Aorta (tissue), 5 donors: ENCODE data around the gene SRP19. TPM values are rescaled to one million over a fixed set of nuclear protein-coding genes. Genes with fewer than 3 reads are reported as not detected.
"Not testable (repeated sequence)": the region's sequence is repeated elsewhere in the genome, so short reads cannot be mapped to it uniquely, and the experiment has no call there.

Source experiments
- ATAC-seq: fragments of 200-7000 bp; cut with Tn5 transposase; one replicate; pipeline ENCODE4 v1.9.1; 2022; ENCODE audit warnings: moderate library complexity; ENCODE audit not compliant: low FRiP score
- DNase-seq, 2 donors: peaks; one replicate each; pipeline ENCODE4 v3.0.0-alpha.2; 2020
- H3K27ac ChIP-seq, 2 donors: one replicate each; pipeline ENCODE4 v1.5.1; 2013; ENCODE audit warnings: low read length in 2 of 2, mild to moderate bottlenecking in 2 of 2, moderate library complexity in 2 of 2, control low read depth in 1 of 2, inconsistent platforms in 1 of 2, low read depth in 1 of 2
- H3K27me3 ChIP-seq, 2 donors: one replicate each; pipeline ENCODE4 v1.6.1; 2013; ENCODE audit warnings: control low read depth in 1 of 2, low read length in 1 of 2, mild to moderate bottlenecking in 1 of 2, moderate library complexity in 1 of 2; ENCODE audit not compliant: insufficient read depth in 2 of 2, control insufficient read depth in 1 of 2
- H3K36me3 ChIP-seq, 2 donors: one replicate each; pipeline ENCODE4 v1.6.1; 2013; ENCODE audit warnings: control low read depth in 1 of 2, low read length in 1 of 2, mild to moderate bottlenecking in 1 of 2; ENCODE audit not compliant: insufficient read depth in 2 of 2, control insufficient read depth in 1 of 2
- H3K4me1 ChIP-seq, 2 donors: one replicate each; pipeline ENCODE4 v1.6.1; 2013; ENCODE audit warnings: low read length in 2 of 2, control low read depth in 1 of 2, mild to moderate bottlenecking in 1 of 2, moderate library complexity in 1 of 2; ENCODE audit not compliant: insufficient read depth in 2 of 2, control insufficient read depth in 1 of 2
- H3K4me3 ChIP-seq, 2 donors: one replicate each; pipeline ENCODE4 v1.5.1; 2013; ENCODE audit warnings: low read length in 2 of 2, control low read depth in 1 of 2, mild to moderate bottlenecking in 1 of 2
- H3K9me3 ChIP-seq: one replicate; pipeline ENCODE4 v1.6.1; 2013; ENCODE audit warnings: mild to moderate bottlenecking, low read length; ENCODE audit not compliant: control insufficient read depth
- WGBS, 2 donors: extraction: QIAGEN DNeasy Blood & Tissue Kit; methylation state at CpG; one replicate each; pipeline ENCODE4 v1.1.7; 2013; 5-methylcytosine and 5-hydroxymethylcytosine counted together
- intact Hi-C, 2 donors: fragments of 100-400 bp; cut with DNase I; formaldehyde crosslinking; loops; one replicate each; pipeline versions ENCODE4 v1.14.2 to v1.15.0; 2022
- polyA plus RNA-seq, 2 donors: library from polyadenylated mRNA; stranded (reverse); fragments of 200-250 nt; gene quantifications; one replicate each; pipeline ENCODE4 v1.2.3, GENCODE V29; 2013
- total RNA-seq, 2 donors: library from RNA; stranded (reverse); fragmentation: NEBNext Ultra II Directional; extraction: Animal tissue kit (Norgen Biotek cat#: 25700); gene quantifications; one replicate each; pipeline ENCODE4 v1.2.1, GENCODE V29; 2021
- donor health status: healthy with polysubstance abuse.
- donor health status: Bipolar disorder and iron deficiency.
- donor health status: DM: no; HTN: no; CAD: no.
- donor health status: DM: no; HTN: no; CAD: no.
- donor health status: DM: yes; HTN: yes; CAD: no.

Gene SRP19
- total and polyA plus RNA-seq, 4 donors: 33.4 to 80.5 (median 54.8) TPM

DNA sequence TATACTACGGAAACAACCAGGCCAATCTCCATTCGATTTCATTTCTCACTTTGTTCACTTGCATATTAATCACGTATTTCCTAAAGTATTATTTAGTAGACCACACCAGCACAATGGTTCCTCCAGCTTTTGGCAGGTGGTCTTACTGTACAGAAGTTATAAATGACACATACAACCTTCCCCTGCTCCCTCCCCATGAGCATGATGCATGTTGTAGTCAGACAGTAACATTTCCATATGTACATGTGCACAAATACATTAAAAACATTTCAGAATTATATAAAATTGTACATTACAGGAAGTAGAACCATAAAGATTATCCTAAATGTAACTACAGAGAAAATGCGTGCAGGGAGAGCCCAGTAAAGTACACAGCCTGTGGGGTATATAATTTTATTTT is 17.0 kb downstream of the SRP19 start:
- no peak for DNase-seq
- no peak for ATAC-seq
- Histone ChIP-seq H3K36me3 (peaks cover 3 to 5% of the 10 kb centered on the region in 2 donors), H3K9me3 (no peaks in the 10 kb centered on the region), H3K4me3 (no peak overlapping the region), H3K4me1 (no peaks in the 10 kb centered on the region), H3K27ac (no peak overlapping the region), H3K27me3 (no peaks in the 10 kb centered on the region)
- WGBS, 2 donors: 57 to 89% methylated on average over 4 of the region's 4 CpGs
- intact Hi-C loops: no loop called here

DNA sequence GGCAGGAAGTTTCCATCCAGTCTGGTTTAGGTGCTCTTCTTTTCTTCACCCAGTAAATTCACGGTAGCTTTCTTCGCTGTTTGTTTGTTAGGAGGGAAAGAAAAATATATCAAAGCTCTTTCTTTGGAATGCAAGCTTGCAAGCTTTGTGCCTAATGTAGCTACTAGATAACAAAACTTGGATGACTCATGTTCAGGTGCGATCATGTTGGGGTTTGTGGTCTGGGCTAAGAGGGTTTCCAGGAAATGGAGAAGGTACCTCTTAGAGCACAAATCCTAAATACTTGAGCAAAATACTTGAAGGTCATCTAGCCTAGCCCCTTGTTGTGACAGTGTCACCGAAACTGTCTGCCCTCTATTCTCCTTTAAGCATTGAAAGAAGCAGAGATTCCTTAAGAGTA is 17.7 kb downstream of the SRP19 start:
- Histone ChIP-seq H3K27me3 (no peaks in the 10 kb centered on the region), H3K27ac (no peak overlapping the region), H3K4me1 (no peaks in the 10 kb centered on the region), H3K9me3 (no peaks in the 10 kb centered on the region), H3K4me3 (no peak overlapping the region), H3K36me3 (peaks cover 3 to 5% of the 10 kb centered on the region in 2 donors)
- WGBS, 2 donors: 78 to 81% methylated on average over 4 of the region's 4 CpGs
- ATAC-seq (no peak), DNase-seq (no peak)
- intact Hi-C loops: no loop called here

DNA sequence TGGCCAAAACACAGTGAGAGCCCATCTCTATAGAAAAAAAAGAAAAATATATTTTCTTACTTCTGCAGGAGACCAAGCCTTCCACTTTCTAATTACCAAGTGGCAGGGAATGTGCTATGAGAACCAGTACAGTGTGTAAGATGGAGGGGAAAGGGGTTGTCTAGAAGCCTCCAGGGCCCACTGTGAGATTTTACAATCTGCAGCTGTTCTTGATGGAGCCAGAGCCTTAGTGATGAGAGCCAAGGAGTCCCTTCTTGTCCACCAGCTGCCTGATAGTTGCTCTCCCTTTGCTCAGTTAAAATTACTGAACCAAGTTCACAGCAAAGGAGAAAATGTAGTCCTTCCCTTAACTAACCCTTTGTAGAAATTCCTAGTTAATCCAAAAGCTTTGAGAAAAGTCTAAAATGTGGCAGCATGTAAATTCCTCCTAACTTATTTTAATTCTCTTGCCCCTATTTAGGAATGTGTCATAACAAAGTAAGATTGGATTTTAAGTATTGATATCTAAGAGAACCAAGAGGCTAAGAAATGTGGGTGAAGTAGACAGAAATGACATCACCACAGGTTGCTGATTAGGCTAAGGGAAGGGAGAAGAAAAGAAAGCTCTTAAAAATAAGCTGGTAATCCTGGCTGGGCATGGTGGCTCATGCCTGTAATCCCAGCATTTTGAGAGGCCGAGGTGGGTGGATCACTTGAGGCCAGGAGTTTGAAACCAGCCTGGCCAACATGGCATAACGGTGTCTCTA is 19.3 kb downstream of the SRP19 start:
- 93 to 100% methylated on average over 2 of the region's 2 CpGs for WGBS, 2 donors
- intact Hi-C loops: no loop called here
- DNase-seq (no peak), ATAC-seq (no peak)
- Histone ChIP-seq H3K27me3 (no peaks in the 10 kb centered on the region), H3K36me3 (peaks cover 3 to 10% of the 10 kb centered on the region in 2 donors), H3K9me3 (no peaks in the 10 kb centered on the region), H3K27ac (no peak overlapping the region), H3K4me1 (no peaks in the 10 kb centered on the region), H3K4me3 (no peak overlapping the region)

DNA sequence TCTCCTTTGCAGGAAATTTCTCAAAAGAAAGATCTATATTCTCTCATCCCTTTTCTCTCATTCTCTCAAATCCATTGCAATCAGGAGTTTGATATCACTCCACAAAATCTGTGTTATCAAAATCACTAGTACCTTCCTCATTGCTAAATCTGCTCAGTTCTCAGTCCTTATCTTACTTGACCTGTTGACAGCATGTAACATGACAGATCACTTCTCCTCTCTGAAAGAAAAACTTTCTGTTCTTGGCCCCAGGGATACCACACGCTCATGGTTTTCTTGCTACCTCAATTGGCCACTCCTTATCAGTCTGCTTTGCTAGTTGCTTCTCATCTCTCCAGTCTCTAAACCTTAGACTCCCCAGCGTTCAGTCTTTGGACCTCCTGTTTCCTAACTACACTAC is 22.1 kb downstream of the SRP19 start:
- Histone ChIP-seq H3K27ac (no peak overlapping the region), H3K36me3 (peaks cover 3 to 13% of the 10 kb centered on the region in 2 donors), H3K4me1 (no peaks in the 10 kb centered on the region), H3K9me3 (no peaks in the 10 kb centered on the region), H3K4me3 (no peak overlapping the region), H3K27me3 (no peaks in the 10 kb centered on the region)
- WGBS, 2 donors: 54 to 60% methylated on average over 2 of the region's 2 CpGs
- intact Hi-C loops: no loop called here
- DNase-seq: no peak
- ATAC-seq: no peak

DNA sequence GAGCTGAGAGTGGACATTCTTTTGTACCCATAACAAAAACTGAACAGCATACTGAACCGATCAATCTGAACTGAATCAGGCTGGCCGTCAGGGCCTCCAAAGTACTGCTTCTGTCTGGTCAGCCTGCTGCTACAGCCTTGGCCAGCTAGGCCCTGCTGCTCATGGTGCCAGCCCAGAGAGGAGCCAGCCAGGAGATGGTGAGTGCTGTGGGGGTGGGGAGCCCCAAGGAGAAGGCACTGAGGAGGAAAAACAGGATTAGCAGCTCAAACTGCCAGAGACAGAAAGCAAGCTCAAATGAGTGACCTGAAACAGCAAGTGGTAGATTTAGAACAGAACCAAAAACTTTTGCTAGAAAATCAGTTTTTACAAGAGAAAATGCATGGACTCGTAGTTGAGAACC is 23.9 kb downstream of the SRP19 start:
- intact Hi-C loops: no loop called here
- DNase-seq (no peak), ATAC-seq (no peak)
- Histone ChIP-seq H3K4me1 (no peaks in the 10 kb centered on the region), H3K27me3 (no peaks in the 10 kb centered on the region), H3K36me3 (peaks cover 0 to 13% of the 10 kb centered on the region in 2 donors), H3K4me3 (no peak overlapping the region), H3K27ac (no peak overlapping the region), H3K9me3 (no peaks in the 10 kb centered on the region)
- 48 to 54% methylated on average over 3 of the region's 3 CpGs for WGBS, 2 donors

DNA sequence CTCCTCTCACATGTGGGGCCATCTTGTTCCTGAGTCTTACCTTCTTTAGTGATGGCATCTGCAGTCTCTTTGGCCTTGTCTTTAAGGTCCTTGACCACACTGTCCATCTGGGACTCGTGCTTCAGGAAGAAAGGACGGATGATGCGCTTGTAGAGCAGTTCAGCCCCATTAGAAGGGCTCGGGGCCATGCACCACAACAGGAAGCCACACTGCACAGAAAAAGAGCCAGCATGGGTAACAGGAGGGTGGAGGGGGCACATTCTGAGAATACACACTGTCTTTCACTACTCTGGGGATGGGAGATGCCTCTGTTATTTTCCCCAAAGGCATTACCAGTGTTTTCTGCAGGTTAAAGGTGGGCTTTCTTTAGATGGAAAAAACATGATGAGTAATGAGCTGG is 25.9 kb downstream of the SRP19 start:
- Histone ChIP-seq H3K4me3 (no peak overlapping the region), H3K36me3 (peaks cover 0 to 13% of the 10 kb centered on the region in 2 donors), H3K27me3 (no peaks in the 10 kb centered on the region), H3K9me3 (no peaks in the 10 kb centered on the region), H3K27ac (no peak overlapping the region), H3K4me1 (no peaks in the 10 kb centered on the region)
- 92 to 96% methylated on average over 4 of the region's 4 CpGs for WGBS, 2 donors
- intact Hi-C loops: no loop called here
- ATAC-seq (no peak), DNase-seq (no peak)

DNA sequence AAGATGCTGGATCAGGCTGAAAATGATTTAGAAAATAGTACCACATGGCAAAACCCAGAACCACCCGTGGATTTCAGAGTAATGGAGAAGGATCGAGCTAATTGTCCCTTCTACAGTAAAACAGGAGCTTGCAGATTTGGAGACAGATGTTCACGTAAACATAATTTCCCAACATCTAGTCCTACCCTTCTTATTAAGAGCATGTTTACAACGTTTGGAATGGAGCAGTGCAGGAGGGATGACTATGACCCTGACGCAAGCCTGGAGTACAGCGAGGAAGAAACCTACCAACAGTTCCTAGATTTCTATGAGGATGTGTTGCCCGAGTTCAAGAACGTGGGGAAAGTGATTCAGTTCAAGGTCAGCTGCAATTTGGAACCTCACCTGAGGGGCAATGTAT is 31.0 kb downstream of the SRP19 start:
- H3K27ac ChIP-seq: not testable (repeated sequence)

DNA sequence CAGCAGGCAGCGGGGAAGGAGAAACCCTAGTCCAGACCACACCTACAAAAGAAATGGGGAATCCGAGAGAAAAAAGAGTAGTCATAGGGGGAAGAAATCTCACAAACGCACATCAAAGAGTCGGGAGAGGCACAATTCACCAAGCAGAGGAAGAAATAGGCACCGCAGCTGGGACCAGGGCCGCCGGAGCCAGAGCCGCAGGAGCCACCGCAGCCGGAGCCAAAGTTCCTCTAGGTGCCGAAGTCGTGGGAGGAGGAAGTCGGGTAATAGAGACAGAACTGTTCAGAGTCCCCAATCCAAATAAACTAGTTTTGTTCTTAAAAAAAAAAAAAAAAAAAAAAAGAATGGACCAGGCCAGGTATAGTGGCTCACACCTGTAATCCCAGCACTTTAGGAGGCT is 31.7 kb downstream of the SRP19 start:
- intact Hi-C loops: no loop called here
- H3K4me3 ChIP-seq: no peak overlapping the region
- H3K27ac ChIP-seq: no peak overlapping the region
- peaks cover 2% of the 10 kb centered on the region in 2 donors for H3K36me3 ChIP-seq
- ATAC-seq (no peak), DNase-seq (no peak)
- WGBS, 2 donors: 97 to 98% methylated on average over 13 of the region's 13 CpGs
- no peaks in the 10 kb centered on the region for H3K27me3 ChIP-seq
- no peaks in the 10 kb centered on the region for H3K9me3 ChIP-seq
- no peaks in the 10 kb centered on the region for H3K4me1 ChIP-seq

More for the DNA sequence above, 31.0 kb downstream of the SRP19 start:
- H3K27me3 ChIP-seq, H3K9me3 ChIP-seq, H3K36me3 ChIP-seq, DNase-seq, H3K4me3 ChIP-seq, ATAC-seq, H3K4me1 ChIP-seq, intact Hi-C loops: not testable (repeated sequence)
- WGBS, 2 donors: 87 to 91% methylated on average over 8 of the region's 8 CpGs

DNA sequence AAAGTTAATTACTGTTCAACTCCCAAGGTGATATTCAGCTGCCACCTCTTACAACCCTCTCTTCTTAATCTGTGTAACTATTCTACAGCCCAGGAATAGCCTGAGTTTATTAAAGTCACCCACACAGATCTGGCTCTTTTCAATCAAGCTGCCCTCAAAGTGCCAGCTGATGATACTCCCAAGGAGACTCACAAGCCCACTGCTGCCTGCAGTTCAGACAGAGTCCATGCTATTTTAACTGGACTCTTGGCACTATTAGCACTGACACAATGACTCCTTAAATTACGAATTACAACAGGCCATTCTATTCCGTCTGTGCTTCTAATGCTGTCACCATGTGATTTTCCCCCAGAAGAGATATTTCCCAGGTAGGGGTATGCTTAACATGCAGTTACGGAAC is 34.6 kb downstream of the SRP19 start:
- Histone ChIP-seq H3K4me1 (no peaks in the 10 kb centered on the region), H3K4me3 (no peak overlapping the region), H3K27me3 (no peaks in the 10 kb centered on the region), H3K36me3 (peaks cover 2% of the 10 kb centered on the region in 2 donors), H3K27ac (no peak overlapping the region), H3K9me3 (no peaks in the 10 kb centered on the region)
- intact Hi-C loops: no loop called here
- no peak for DNase-seq
- ATAC-seq: no peak
- 65 to 78% methylated on average over 3 of the region's 3 CpGs for WGBS, 2 donors
